Ecto neural progenitor cell (in vitro differentiated cells): Measurements from ENCODE around the gene ERCC3.
"Not testable (repeated sequence)": the region's sequence is repeated elsewhere in the genome, so short reads cannot be mapped to it uniquely, and the experiment has no call there.

ENCODE experiments used
- DNase-seq: peaks from one replicate; pipeline ENCODE4 v3.0.0-alpha.2; 2018; ENCODE audit warnings: low spot score

The ERCC3 gene

DNA sequence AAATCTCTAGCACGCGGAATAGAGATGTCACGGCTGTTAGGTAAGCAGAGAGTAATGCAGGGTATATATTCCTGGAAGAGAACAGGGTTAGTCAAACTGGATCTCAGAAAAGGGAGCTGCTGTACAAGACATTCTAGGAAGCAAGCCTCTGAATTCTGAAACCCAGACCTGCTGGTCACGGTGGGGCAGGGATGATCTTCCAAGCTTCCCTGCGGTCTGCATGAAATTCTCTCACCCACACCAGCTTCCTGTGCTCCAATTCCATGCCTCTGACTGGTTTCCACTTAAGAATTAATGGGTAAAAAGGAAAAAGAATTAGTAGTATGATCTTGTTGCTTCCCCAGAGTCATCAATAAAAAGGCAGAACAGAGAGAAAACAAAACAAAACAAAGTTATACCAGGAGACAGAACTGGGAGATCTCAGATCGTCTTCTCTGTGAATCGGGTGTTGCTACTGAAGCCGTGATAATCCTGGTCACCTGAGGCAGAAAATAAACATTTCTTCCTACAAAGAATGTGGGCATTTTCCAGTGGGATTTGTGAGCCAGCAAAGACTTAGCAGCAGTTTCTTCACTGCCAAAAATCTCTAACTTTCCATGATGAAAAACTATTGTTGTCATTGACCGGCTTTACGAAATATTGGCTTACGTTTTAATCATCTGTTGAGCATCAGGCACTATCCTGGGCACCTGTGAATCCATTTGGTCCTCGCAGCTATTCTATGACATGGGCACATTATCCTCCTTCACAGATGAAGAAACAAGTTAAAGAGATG is 68.6 kb downstream of the ERCC3 start:
- DNase-seq = no peak

DNA sequence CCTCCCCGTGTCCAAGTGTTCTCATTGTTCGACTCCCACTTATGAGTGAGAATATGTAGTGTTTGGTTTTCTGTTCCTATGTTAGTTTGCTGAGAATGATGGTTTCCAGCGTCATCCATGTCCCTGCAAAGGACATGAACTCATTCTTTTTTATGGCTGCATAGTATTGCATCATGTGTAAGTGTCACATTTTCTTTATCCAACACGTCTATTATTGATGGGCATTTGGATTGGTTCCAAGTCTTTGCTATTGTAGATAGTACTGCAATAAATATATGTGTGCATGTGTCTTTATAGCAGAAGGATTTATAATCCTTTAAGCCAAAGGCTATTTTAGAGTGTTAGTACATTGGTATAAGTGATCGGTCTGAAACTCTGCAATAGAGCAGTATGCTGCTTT is 69.8 kb downstream of the ERCC3 start:
- not testable (repeated sequence) for DNase-seq

DNA sequence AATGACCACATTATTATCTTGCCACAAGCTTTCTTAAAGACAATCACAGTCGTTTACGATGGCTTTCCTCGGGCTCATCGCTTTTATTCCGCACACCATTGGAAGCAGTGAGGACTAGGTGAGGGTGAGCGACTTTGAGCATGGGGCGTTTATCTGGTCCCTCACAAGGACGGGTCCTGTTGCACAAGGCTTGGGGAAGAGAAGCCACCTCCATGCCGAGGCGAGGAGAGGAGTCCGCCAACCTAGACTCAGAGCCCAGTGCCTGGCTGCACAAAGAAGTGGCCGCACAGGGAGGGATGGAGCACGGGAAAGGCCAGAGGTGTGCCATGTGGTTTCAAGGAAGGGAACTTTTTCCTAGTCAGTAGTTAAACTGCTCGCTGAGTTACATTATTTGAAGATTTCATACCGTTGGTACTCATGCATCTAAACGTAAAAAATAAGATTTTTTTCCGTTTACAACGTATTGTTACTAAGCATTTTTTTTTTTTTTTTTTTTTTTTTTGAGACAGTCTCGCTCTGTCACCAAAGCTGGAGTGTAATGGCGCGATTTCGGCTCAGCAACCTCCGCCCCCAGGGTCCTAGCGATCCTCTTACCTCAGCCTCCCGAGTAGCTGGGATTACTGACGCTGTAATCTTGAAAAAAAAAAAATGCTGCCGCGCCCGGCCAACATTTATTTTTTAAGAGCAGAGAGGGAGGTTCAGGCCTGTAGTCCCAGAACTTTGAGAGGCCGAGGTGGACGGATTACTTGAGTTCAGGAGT is 73.0 kb downstream of the ERCC3 start:
- DNase-seq = peak; percentile 68

DNA sequence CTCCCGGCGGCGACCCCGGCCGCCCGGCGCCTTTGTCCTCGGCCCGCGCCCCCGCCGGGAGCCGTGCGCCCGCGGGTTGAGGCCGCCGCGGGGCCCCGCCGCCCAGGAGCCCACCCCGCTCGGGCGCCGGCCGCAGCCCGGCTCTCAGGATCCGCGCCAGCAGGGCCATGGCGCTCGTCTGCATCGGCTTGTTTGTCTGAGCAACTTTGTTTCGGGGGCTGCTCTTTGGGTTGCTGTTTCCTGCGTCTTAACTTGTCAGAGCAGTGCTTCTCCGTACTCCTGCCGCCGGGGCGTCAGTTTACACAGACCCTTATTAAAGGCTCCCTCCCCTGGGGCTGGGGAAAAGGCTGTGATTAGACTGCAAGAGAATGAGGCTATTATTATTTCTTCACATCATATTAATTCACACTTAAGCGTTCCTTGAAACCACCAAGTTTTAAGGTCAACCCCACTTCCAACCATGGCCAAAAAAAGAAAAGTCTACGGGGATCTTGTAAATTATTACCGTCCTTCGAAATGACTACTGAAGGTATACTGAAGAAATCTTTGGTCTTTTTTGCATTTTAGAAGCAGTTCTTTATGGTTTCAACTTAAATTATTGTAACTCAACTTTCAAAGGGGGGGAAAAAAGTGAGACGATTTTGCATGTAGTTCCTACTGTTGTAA is 73.7 kb downstream of the ERCC3 start, which contains the start of gene CYP27C1:
CYP27C1 (minus strand) TSS at position 198 of the 666 bp plus-strand sequence; CDS start at position 169, 29 bp downstream.
- peak; percentile 74 for DNase-seq

DNA sequence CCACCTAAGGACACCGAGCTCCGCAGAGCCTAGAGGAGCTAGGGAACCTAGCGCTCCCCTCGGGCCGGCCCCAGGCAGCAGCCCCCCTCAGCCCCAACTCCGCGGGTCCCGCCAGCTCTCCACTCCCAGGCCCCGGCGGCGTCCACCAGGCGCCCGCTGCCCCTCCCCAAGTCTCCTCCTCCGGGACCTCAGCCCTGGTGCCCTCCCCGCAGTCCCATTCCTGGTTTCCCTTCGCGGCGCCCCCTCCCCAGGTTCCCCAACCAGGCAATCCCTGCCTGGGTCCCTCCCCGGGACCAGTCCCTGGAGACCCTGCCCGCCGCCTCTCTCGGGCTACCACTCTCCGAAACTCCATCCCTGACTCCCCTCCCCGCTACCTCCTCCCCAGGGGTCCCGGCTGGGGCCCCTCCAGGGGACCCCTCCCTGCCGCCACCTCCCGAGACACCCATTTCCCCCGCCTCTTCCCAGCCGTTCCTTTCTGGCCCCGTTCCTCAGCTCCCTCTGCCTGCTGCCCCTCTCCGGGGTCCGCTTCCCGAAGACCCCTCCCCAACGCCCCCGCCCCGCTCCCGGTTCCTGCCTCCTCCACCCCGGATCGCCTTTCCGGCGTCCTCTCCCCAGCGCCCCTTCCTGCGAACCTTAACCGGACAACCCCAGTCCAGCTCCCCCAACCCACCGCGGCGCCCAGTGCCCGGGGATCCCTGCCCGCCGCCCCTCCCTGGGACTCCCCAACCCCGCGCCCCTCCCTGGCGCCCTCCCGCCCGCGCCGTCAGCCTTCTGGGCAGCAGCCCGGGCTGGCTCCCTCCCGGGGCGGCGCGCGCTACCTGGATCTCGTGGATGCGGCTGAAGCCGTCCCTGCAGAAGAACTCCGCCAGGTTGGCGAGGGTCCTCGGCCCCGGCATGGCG is 74.5 kb downstream of the ERCC3 start:
- peak; percentile 77 for DNase-seq

DNA sequence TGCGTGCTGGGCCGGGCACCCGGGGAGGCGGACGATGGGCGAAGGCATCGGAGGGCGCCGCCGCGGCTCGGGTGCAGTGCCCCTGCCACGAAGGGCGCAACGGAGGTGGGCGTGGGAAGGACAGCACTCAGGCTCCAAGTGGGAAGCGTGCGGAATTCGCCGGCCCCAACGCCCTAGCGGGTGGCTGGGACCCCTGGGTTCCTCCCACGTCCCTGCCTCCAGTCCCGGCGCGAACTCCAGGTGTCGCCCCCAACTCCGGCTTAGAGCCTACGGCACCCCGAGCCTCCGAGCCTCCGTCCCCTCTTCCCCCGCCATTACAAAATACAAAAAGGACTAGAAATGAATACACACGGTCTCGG is 75.2 kb downstream of the ERCC3 start:
- DNase-seq = no peak

DNA sequence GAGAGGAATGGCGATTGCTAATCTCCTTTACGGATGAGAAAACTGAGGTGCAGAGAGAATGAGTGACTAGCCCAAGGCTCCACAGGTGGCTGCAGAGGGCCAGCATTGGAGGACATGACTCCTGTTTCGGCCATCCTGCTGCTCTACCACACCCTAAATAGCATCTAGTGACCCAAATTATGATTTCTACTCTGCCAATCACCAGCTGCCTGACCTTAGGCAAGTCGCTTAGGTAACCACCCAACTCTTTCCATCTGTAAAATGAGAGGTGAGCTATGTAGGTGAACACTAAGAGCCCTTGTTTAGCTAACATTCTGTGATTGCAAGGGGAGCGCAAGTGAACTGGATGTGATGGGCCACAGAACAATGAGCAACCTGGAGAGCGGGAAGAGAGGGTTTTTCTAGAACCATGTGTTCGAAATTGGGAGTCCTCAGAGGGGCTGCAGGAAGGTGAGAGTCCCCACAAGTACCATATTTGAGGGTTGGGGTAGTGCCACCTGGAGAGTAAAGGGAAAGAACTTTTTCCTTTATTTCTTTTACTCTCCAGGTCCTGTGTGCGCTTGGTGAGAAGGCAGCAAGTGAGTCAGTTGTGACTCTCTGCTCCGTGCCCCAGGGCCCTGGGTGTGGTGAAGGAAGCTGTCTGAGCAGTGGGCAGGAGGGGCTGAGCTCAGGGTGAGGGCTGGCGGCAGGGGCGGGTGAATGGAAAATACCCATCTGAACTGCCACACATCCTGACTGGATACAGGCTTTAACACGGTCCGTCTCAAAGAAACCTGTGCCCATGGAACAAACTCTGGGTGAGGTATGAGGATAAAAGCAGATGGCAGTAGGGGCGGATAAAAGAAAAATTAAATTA is 76.2 kb downstream of the ERCC3 start:
- DNase-seq = no peak

DNA sequence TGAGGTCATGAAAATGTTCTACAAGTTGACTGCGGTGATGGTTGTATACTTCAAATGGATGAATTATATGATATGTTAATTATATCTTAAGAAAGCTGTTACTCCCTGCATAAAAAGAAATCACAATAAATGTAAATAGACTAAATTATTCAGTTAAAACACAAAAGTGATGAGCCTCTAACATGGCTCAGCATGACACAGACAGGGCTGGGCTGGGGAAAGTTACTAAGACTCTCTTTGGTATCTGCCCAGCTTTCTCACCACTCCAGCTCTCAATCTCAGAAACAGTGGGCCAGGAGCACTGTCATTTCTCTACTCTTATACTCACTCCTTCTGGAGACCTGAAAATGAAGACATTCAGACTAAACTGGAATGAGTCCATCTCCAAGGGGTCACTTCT is 77.4 kb downstream of the ERCC3 start:
- DNase-seq = no peak

DNA sequence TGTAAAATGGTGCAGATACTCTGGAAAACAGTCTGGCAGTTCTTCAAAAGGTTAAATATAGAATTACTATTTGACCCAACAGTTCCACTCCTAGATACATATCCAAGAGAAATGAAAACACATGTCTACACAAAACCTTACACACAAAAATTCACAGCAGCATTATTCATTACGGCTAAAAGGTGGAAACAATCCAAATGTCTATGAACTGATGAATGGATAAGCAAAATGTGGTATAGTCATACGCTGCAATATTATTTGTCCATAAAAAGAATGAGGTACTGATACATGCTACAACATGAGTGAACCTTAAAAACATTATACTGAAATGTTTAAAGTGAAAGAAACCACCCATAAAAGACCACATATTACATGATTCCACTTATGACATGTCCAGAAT is 77.8 kb downstream of the ERCC3 start:
- no peak for DNase-seq

DNA sequence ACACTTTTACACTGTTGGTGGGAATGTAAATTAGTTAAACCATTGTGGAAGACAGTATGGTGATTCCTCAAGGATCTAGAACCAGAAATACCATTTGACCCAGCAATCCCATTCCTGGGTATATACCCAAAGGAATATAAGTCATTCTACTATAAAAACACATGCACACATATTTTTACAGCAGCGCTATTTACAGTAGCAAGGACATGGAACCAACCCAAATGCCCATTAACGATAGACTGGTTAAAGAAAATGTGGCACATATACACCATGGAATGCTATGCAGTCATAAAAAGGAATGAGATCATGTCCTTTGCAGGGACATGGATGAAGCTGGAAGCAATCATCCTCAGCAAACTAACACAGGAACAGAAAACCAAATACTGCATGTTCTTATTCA is 79.7 kb downstream of the ERCC3 start:
- not testable (repeated sequence) for DNase-seq

DNA sequence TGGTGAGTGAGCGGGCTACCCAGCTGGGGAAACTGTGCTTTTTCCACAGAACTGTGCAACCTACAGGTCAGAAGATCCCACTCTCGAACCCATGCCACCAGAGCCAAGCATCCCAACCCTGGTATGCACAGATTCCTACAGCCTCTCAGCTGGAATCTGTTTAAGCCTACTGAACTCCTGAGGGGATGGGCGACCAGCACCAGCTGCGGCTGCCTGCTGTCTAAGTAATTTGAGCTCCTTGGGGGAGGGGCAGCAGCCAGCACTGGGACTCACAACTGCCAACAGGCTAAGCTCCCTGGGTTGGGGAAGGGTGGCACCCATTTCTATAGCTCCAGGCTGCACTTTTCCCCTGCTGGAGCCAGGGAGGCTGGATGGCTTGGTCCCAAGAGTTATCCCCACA is 85.6 kb downstream of the ERCC3 start:
- peak; percentile 73 for DNase-seq
